OCI-LY1 (cell line): ENCODE measurements around the gene TTC19.

Experiments
- EZH2 ChIP-seq: fragments of 200-600 bp; sonication (generic), shearing (Covaris generic); IDR thresholded peaks from 2 replicates; pipeline ENCODE4 v1.8.0; 2017; ENCODE audit warnings: borderline replicate concordance, mixed run types, mild to moderate bottlenecking, antibody characterized with exemption, low read length, moderate library complexity, mixed read lengths
- TF ChIP-seq, protein P1 (sequence below): fragments of 200-600 bp; sonication (generic), shearing (Covaris generic); IDR thresholded peaks from 2 replicates; pipeline ENCODE4 v1.5.1; 2017; ENCODE audit warnings: mild to moderate bottlenecking, antibody characterized with exemption, low read length, moderate library complexity, mixed read lengths

DNA sequence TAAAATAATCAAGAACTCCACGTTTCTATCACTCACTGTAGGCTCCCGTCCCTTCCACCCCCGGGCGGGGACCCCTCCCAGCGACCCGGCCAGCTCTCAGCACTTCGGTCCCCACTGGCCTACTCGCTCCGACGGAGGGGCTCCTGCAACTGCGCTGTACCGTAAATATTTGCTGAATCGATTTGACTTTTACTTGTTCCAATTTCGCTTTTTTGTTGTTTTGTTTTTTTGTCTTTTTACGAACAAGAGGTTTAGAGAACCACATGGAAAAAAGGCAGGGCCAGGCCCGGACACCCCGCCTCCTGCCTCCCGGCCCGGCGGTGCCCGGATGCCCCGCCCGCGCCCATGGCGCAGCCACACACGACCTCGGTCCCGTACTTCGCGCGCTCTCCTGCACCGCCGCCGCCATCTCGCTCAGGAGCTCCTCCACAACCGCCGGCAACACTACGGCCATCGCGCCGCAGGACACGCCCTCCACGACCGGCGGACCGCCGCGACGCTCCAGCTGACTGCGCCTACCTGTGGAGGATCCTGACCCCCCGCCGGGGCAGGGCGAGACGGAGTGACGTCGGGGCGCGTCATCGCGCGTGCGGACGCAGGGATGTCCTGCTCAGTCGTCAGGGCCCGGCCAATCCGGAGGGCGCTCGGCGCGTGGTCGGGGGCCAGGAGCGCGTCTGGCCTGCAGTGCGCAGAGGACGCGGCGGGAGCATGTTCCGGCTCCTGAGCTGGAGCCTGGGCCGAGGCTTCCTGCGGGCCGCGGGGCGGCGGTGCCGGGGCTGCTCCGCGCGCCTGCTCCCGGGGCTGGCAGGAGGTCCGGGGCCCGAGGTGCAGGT, at the start of gene TTC19, which contains the start of gene ZSWIM7:
- TF ChIP-seq, protein P1, sequence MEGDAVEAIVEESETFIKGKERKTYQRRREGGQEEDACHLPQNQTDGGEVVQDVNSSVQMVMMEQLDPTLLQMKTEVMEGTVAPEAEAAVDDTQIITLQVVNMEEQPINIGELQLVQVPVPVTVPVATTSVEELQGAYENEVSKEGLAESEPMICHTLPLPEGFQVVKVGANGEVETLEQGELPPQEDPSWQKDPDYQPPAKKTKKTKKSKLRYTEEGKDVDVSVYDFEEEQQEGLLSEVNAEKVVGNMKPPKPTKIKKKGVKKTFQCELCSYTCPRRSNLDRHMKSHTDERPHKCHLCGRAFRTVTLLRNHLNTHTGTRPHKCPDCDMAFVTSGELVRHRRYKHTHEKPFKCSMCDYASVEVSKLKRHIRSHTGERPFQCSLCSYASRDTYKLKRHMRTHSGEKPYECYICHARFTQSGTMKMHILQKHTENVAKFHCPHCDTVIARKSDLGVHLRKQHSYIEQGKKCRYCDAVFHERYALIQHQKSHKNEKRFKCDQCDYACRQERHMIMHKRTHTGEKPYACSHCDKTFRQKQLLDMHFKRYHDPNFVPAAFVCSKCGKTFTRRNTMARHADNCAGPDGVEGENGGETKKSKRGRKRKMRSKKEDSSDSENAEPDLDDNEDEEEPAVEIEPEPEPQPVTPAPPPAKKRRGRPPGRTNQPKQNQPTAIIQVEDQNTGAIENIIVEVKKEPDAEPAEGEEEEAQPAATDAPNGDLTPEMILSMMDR: no peak
- no peak for TF ChIP-seq EZH2
